ENCODE data around the gene PEX11A.
A peak's percentile ranks its signal among the peaks of the same experiment; 100 is the strongest.

PEX11A gene

GRCh38 chr15:89654847-89655805, 35.4 kb downstream of the PEX11A start, which contains the start of gene KIF7:
KIF7 (minus strand) TSS chr15:89655467; CDS start chr15:89652930, 2,537 bp downstream.
- Histone ChIP-seq H3K36me3 (ENCODE audit: insufficient read depth, low read length) (no peaks in the 10 kb centered on the region; the same call in 1 of the 2 replicates), H3K4me1 (ENCODE audit: insufficient read depth, low read length) (no peaks in the 10 kb centered on the region), H3K9ac (ENCODE audit: low read depth, low read length) (peak within 1 kb of the TSS; percentile 92), H3K9me3 (ENCODE audit: control insufficient read depth, insufficient read depth, low read length) (no peaks in the 10 kb centered on the region)

GRCh38 chr15:89654301-89654761, 36.2 kb downstream of the PEX11A start:
- Histone ChIP-seq H3K36me3 (ENCODE audit: insufficient read depth, low read length) (no peaks in the 10 kb centered on the region; the same call in 1 of the 2 replicates), H3K9ac (ENCODE audit: low read depth, low read length) (peak overlapping the region; percentile 92), H3K9me3 (ENCODE audit: control insufficient read depth, insufficient read depth, low read length) (no peaks in the 10 kb centered on the region), H3K4me1 (ENCODE audit: insufficient read depth, low read length) (no peaks in the 10 kb centered on the region)

- Histone ChIP-seq H3K4me1 (ENCODE audit: insufficient read depth, low read length) (no peaks in the 10 kb centered on the region), H3K9ac (ENCODE audit: low read depth, low read length) (no peak overlapping the region), H3K9me3 (ENCODE audit: control insufficient read depth, insufficient read depth, low read length) (no peaks in the 10 kb centered on the region), H3K36me3 (ENCODE audit: insufficient read depth, low read length) (no peaks in the 10 kb centered on the region; the same call in 1 of the 2 replicates)
Observed at GRCh38 chr15:89653578-89653977, 37.0 kb downstream of the PEX11A start.

GRCh38 chr15:89652666-89653065, 37.9 kb downstream of the PEX11A start:
- Histone ChIP-seq H3K9me3 (ENCODE audit: control insufficient read depth, insufficient read depth, low read length) (no peaks in the 10 kb centered on the region), H3K9ac (ENCODE audit: low read depth, low read length) (no peak overlapping the region), H3K36me3 (ENCODE audit: insufficient read depth, low read length) (no peaks in the 10 kb centered on the region; the same call in 1 of the 2 replicates), H3K4me1 (ENCODE audit: insufficient read depth, low read length) (no peaks in the 10 kb centered on the region)

- Histone ChIP-seq H3K4me1 (ENCODE audit: insufficient read depth, low read length) (no peaks in the 10 kb centered on the region), H3K9ac (ENCODE audit: low read depth, low read length) (no peak overlapping the region), H3K36me3 (ENCODE audit: insufficient read depth, low read length) (no peaks in the 10 kb centered on the region; the same call in 1 of the 2 replicates), H3K9me3 (ENCODE audit: control insufficient read depth, insufficient read depth, low read length) (no peaks in the 10 kb centered on the region)
Observed at GRCh38 chr15:89652131-89652530, 38.4 kb downstream of the PEX11A start.

GRCh38 chr15:89649716-89650115, 40.8 kb downstream of the PEX11A start:
- Histone ChIP-seq H3K9ac (ENCODE audit: low read depth, low read length) (no peak overlapping the region), H3K36me3 (ENCODE audit: insufficient read depth, low read length) (peaks cover 4% of the 10 kb centered on the region; the same call in 1 of the 2 replicates), H3K9me3 (ENCODE audit: control insufficient read depth, insufficient read depth, low read length) (no peaks in the 10 kb centered on the region), H3K4me1 (ENCODE audit: insufficient read depth, low read length) (no peaks in the 10 kb centered on the region)

GRCh38 chr15:89649013-89649625, 41.4 kb downstream of the PEX11A start:
- H3K4me1 ChIP-seq (ENCODE audit: insufficient read depth, low read length) = no peaks in the 10 kb centered on the region
- H3K9me3 ChIP-seq (ENCODE audit: control insufficient read depth, insufficient read depth, low read length) = no peaks in the 10 kb centered on the region
- H3K9ac ChIP-seq (ENCODE audit: low read depth, low read length) = no peak overlapping the region
- H3K36me3 ChIP-seq (ENCODE audit: insufficient read depth, low read length) = peaks cover 5% of the 10 kb centered on the region; the same call in 1 of the 2 replicates

GRCh38 chr15:89648106-89649012, 42.2 kb downstream of the PEX11A start:
- no peaks in the 10 kb centered on the region for H3K9me3 ChIP-seq (ENCODE audit: control insufficient read depth, insufficient read depth, low read length)
- no peak overlapping the region for H3K9ac ChIP-seq (ENCODE audit: low read depth, low read length)
- peaks cover 5% of the 10 kb centered on the region; the same call in 1 of the 2 replicates for H3K36me3 ChIP-seq (ENCODE audit: insufficient read depth, low read length)
- H3K4me1 ChIP-seq (ENCODE audit: insufficient read depth, low read length) = no peaks in the 10 kb centered on the region

- H3K36me3 ChIP-seq (ENCODE audit: insufficient read depth, low read length) = peaks cover 5% of the 10 kb centered on the region
- H3K9me3 ChIP-seq (ENCODE audit: control insufficient read depth, insufficient read depth, low read length) = no peaks in the 10 kb centered on the region
- H3K9ac ChIP-seq (ENCODE audit: low read depth, low read length) = peak overlapping the region; percentile 29; the same call in 1 of the 2 replicates
Observed at GRCh38 chr15:89647191-89647851, 43.2 kb downstream of the PEX11A start.

GRCh38 chr15:89646416-89647141, 44.0 kb downstream of the PEX11A start:
- no peak overlapping the region; the same call in 1 of the 2 replicates for H3K9ac ChIP-seq (ENCODE audit: low read depth, low read length)
- H3K4me1 ChIP-seq (ENCODE audit: insufficient read depth, low read length) = no peaks in the 10 kb centered on the region
- peaks cover 5% of the 10 kb centered on the region for H3K36me3 ChIP-seq (ENCODE audit: insufficient read depth, low read length)
- no peaks in the 10 kb centered on the region for H3K9me3 ChIP-seq (ENCODE audit: control insufficient read depth, insufficient read depth, low read length)

More at GRCh38 chr15:89647191-89647851, 43.2 kb downstream of the PEX11A start:
- no peaks in the 10 kb centered on the region for H3K4me1 ChIP-seq (ENCODE audit: insufficient read depth, low read length)

- no peaks in the 10 kb centered on the region for H3K4me1 ChIP-seq (ENCODE audit: insufficient read depth, low read length)
- peaks cover 9% of the 10 kb centered on the region for H3K36me3 ChIP-seq (ENCODE audit: insufficient read depth, low read length)
- no peak overlapping the region for H3K9ac ChIP-seq (ENCODE audit: low read depth, low read length)
- H3K9me3 ChIP-seq (ENCODE audit: control insufficient read depth, insufficient read depth, low read length) = no peaks in the 10 kb centered on the region
Observed at GRCh38 chr15:89645680-89646079, 44.9 kb downstream of the PEX11A start.

GRCh38 chr15:89642106-89642505, 48.4 kb downstream of the PEX11A start:
- H3K4me1 ChIP-seq (ENCODE audit: insufficient read depth, low read length) = no peaks in the 10 kb centered on the region
- peaks cover 9% of the 10 kb centered on the region for H3K36me3 ChIP-seq (ENCODE audit: insufficient read depth, low read length)
- no peak overlapping the region for H3K9ac ChIP-seq (ENCODE audit: low read depth, low read length)
- no peaks in the 10 kb centered on the region for H3K9me3 ChIP-seq (ENCODE audit: control insufficient read depth, insufficient read depth, low read length)

- Histone ChIP-seq H3K9ac (ENCODE audit: low read depth, low read length) (no peak overlapping the region), H3K36me3 (ENCODE audit: insufficient read depth, low read length) (peaks cover 9% of the 10 kb centered on the region), H3K4me1 (ENCODE audit: insufficient read depth, low read length) (no peaks in the 10 kb centered on the region), H3K9me3 (ENCODE audit: control insufficient read depth, insufficient read depth, low read length) (no peaks in the 10 kb centered on the region)
Observed at GRCh38 chr15:89641053-89641452, 49.5 kb downstream of the PEX11A start.
